ENCODE measurements around the gene SP7. TPM values are rescaled to one million over a fixed set of nuclear protein-coding genes. Genes with fewer than 3 reads are reported as not detected.

SP7 gene
- polyA plus RNA-seq, 2 of the 4 experiments (the other 2 are of a cell fraction), result 0.05 to 0.06 TPM

DNA sequence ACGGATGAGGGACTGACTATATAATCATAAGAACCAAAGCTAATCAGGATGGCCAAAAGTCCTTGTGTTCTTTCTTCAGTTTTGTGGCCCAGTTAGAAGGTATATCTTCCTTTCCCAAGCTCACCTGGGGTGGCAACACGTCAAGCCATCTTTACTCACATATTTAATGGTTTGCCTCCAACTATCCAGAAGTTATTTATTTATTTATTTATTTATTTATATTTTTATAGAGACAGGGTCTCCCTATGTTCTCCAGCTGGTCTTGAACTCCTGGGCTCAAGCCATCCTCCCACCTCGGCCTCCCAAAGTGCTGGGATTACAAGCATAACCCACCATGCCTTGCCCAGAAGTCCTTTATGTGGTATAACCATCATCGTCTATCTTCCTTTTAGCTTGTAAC lies 11.8 kb upstream of the SP7 start:
- no peak overlapping the region for H3K4me2 ChIP-seq
- no peaks in the 10 kb centered on the region for H3K9me3 ChIP-seq
- peaks cover 12% of the 10 kb centered on the region for H3K4me1 ChIP-seq
- no peak for DNase-seq (ENCODE audit: low read depth in 1 of 2, low spot score in 1 of 2)
- 91% methylated on average over 4 of the region's 4 CpGs for WGBS (ENCODE audit: missing lambda C conversion rate)
- H3K27ac ChIP-seq, result no peak overlapping the region
- no peak overlapping the region for H3K4me3 ChIP-seq
- TF ChIP-seq ZC3H11A (IDR thresholded peaks at IDR 0.05) (peak; percentile 23; the same call in 1 of the 2 replicates), CEBPB (IDR thresholded peaks at IDR 0.05) (no peak)
- no peak for ATAC-seq
- POLR2A ChIA-PET, result interaction anchor here (1.3 kb wide), 1 partner anchor 93 kb away, joined by 4 read pairs; no protein-coding TSS in a partner anchor
- no peak for FAIRE-seq
- CTCF ChIA-PET, result interaction anchor here (0.5 to 20.8 kb wide), 6 partner anchors 9 to 121 kb away, joined by 3 to 638 read pairs (median 10); partner anchors contain the start of genes AAAS, AMHR2 and SP7

DNA sequence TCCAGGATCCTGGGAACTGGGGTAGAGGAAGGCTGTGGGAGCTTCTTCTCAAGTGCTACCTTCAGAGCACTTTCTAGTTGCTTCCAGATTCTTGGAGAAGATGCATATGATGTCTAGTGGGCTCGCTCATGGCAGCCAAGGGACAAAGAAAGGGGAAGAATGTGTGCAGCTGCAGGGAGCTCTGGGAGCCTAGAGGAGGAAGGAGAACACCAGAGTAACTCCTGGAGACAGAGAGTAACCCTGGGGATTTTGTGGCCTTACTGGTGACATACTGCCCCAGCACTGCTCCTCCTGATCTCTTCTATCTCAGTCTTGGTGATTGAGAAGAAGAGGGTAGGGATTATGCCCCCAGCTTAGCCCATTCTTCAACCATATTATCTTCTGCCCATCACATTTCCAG lies 10.3 kb upstream of the SP7 start:
- FAIRE-seq (no peak), DNase-seq (ENCODE audit: low read depth in 1 of 2, low spot score in 1 of 2) (no peak), ATAC-seq (no peak)
- WGBS (ENCODE audit: missing lambda C conversion rate), result 72% methylated on average over 1 of the region's 1 CpG
- no peaks in the 10 kb centered on the region for H3K9me3 ChIP-seq
- no peak overlapping the region for H3K4me2 ChIP-seq
- TF ChIP-seq MYC (IDR thresholded peaks at IDR 0.05; ENCODE audit: borderline replicate concordance, low read length), result no peak
- no peak for TF ChIP-seq SMC3 (IDR thresholded peaks at IDR 0.05)
- TF ChIP-seq, protein P1, sequence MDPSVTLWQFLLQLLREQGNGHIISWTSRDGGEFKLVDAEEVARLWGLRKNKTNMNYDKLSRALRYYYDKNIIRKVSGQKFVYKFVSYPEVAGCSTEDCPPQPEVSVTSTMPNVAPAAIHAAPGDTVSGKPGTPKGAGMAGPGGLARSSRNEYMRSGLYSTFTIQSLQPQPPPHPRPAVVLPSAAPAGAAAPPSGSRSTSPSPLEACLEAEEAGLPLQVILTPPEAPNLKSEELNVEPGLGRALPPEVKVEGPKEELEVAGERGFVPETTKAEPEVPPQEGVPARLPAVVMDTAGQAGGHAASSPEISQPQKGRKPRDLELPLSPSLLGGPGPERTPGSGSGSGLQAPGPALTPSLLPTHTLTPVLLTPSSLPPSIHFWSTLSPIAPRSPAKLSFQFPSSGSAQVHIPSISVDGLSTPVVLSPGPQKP (IDR thresholded peaks at IDR 0.05; ENCODE audit: low read depth, low read length), result no peak
- TF ChIP-seq, protein P2, sequence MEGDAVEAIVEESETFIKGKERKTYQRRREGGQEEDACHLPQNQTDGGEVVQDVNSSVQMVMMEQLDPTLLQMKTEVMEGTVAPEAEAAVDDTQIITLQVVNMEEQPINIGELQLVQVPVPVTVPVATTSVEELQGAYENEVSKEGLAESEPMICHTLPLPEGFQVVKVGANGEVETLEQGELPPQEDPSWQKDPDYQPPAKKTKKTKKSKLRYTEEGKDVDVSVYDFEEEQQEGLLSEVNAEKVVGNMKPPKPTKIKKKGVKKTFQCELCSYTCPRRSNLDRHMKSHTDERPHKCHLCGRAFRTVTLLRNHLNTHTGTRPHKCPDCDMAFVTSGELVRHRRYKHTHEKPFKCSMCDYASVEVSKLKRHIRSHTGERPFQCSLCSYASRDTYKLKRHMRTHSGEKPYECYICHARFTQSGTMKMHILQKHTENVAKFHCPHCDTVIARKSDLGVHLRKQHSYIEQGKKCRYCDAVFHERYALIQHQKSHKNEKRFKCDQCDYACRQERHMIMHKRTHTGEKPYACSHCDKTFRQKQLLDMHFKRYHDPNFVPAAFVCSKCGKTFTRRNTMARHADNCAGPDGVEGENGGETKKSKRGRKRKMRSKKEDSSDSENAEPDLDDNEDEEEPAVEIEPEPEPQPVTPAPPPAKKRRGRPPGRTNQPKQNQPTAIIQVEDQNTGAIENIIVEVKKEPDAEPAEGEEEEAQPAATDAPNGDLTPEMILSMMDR (IDR thresholded peaks at IDR 0.05), result no peak
- TF ChIP-seq, protein P3, sequence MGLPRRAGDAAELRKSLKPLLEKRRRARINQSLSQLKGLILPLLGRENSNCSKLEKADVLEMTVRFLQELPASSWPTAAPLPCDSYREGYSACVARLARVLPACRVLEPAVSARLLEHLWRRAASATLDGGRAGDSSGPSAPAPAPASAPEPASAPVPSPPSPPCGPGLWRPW (IDR thresholded peaks at IDR 0.05), result no peak
- TF ChIP-seq, protein P4, sequence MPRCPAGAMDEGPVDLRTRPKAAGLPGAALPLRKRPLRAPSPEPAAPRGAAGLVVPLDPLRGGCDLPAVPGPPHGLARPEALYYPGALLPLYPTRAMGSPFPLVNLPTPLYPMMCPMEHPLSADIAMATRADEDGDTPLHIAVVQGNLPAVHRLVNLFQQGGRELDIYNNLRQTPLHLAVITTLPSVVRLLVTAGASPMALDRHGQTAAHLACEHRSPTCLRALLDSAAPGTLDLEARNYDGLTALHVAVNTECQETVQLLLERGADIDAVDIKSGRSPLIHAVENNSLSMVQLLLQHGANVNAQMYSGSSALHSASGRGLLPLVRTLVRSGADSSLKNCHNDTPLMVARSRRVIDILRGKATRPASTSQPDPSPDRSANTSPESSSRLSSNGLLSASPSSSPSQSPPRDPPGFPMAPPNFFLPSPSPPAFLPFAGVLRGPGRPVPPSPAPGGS (IDR thresholded peaks at IDR 0.05), result no peak
- TF ChIP-seq CBX8 (IDR thresholded peaks at IDR 0.05), result no peak
- no peak for TF ChIP-seq HDAC2 (IDR thresholded peaks at IDR 0.05)
- ChIA-PET POLR2A (interaction anchor here (2.4 kb wide), 1 partner anchor 33 kb away, joined by 17 read pairs; the partner anchor contains the start of gene SP1), CTCF (interaction anchor here (1.4 to 20.8 kb wide), 4 partner anchors 11 to 133 kb away, joined by 3 to 638 read pairs (median 218); partner anchors contain the start of genes AAAS, AMHR2 and SP7)
- no peak overlapping the region for H3K4me3 ChIP-seq
- no peak overlapping the region for H3K27ac ChIP-seq
- H3K4me1 ChIP-seq, result peaks cover 9% of the 10 kb centered on the region; the same call in 2 of the 3 replicates

DNA sequence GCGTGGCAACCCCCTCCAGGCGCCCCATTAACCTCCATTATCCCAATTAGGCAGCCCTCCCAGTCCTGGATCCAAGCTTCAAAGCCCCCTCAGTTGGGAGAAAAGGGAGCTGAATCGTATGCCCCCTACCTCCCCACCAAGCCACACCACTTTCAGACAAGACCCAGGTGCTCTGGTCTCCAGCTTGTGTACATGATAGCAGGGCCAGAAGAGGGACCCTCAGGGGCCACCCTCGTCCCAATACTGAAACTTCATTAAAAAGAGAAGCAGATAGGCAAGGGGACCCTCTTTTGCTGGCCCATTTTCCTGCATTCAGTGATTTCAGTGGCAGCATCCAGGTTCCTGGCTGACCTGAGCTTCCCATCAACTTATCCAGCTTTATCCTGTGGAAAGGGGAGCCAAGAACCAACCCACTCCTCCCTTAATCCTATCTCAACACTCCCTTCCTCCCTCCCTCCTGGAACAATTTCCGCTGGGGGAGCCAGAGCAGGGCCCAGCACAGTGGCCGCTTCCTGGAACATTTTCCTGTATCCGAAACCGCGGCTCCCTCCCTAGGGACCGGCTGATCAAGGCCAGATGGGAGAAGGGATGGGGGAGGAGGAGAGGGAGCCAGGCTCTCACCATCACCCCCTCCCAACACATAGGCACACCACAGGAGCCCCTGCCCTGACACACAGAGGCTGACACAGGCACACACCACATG lies 9.5 kb upstream of the SP7 start:
- TF ChIP-seq, protein P5, sequence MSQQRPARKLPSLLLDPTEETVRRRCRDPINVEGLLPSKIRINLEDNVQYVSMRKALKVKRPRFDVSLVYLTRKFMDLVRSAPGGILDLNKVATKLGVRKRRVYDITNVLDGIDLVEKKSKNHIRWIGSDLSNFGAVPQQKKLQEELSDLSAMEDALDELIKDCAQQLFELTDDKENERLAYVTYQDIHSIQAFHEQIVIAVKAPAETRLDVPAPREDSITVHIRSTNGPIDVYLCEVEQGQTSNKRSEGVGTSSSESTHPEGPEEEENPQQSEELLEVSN (IDR thresholded peaks at IDR 0.05; ENCODE audit: borderline replicate concordance, low read depth), result no peak
- TF ChIP-seq FOSL2 (IDR thresholded peaks at IDR 0.05), result no peak
- TF ChIP-seq FOSL2 (CRISPR knock-in tag; IDR thresholded peaks at IDR 0.05), result no peak
- DNase-seq (ENCODE audit: low read depth in 1 of 2, low spot score in 1 of 2) (no peak), ATAC-seq (peak; percentile 5 to 47; a peak in 4 of 6 replicates), FAIRE-seq (no peak)
- Histone ChIP-seq H3K27ac (peak overlapping the region; percentile 81 to 93; a peak in 5 of 6 replicates), H3K9me3 (no peaks in the 10 kb centered on the region), H3K4me1 (peaks cover 9% of the 10 kb centered on the region; the same call in 2 of the 3 replicates), H3K4me2 (peak overlapping the region; percentile 93), H3K4me3 (peak overlapping the region; percentile 64)
- ChIA-PET POLR2A (interaction anchor here (0.8 to 2.7 kb wide), 13 partner anchors 14 to 155 kb away, joined by 3 to 51 read pairs (median 4); partner anchors contain the start of genes AAAS, PFDN5, PRR13 and SP1), CTCF (interaction anchor here (0.9 to 20.8 kb wide), 32 partner anchors 8 to 167 kb away, joined by 3 to 638 read pairs (median 5); partner anchors contain the start of genes AAAS, AMHR2, PFDN5 and SP7)
- WGBS (ENCODE audit: missing lambda C conversion rate), result 56% methylated on average over 10 of the region's 10 CpGs
